ENCODE data around the gene DOC2B. TPM values are rescaled to one million over a fixed set of nuclear protein-coding genes. Genes with fewer than 3 reads are reported as not detected.
A peak's percentile ranks its signal among the peaks of the same experiment; 100 is the strongest.

Gene DOC2B
- total and polyA plus RNA-seq, 8 donors: 4.3 to 25.1 (median 11.1) TPM

- TF ChIP-seq CTCF (IDR thresholded peaks at IDR 0.05): no peak
- ATAC-seq (no peak), DNase-seq (peak in 3 of 6 donors; percentile 26 to 53 (median 51)), FAIRE-seq (no peak)
- Histone ChIP-seq H3K4me3 (no peak overlapping the region), H3K4me1 (no peaks in the 10 kb centered on the region), H3K27me3 (no peaks in the 10 kb centered on the region), H3K27ac (no peak overlapping the region), H3K36me3 (peaks cover 0 to 3% (median 0%) of the 10 kb centered on the region in 3 donors), H3K9me3 (no peaks in the 10 kb centered on the region)
- 95% methylated on average over 28 of the region's 28 CpGs for WGBS, 2 donors
- intact Hi-C loops (cut with DNase I): no loop called here
Observed at GRCh38 chr17:156094-156621, 25.3 kb downstream of the DOC2B start.

- no peak for TF ChIP-seq CTCF (IDR thresholded peaks at IDR 0.05)
- Histone ChIP-seq H3K4me3 (no peak overlapping the region), H3K27ac (no peak overlapping the region), H3K36me3 (no peaks in the 10 kb centered on the region), H3K27me3 (no peaks in the 10 kb centered on the region), H3K4me1 (no peaks in the 10 kb centered on the region), H3K9me3 (no peaks in the 10 kb centered on the region)
- DNase-seq (peak in 2 of 6 donors; percentile 30 to 34), ATAC-seq (no peak), FAIRE-seq (no peak)
- 83 to 88% methylated on average over 7 of the region's 7 CpGs for WGBS, 2 donors
- intact Hi-C loops (cut with DNase I): no loop called here
Observed at GRCh38 chr17:155576-155975, 25.9 kb downstream of the DOC2B start.

GRCh38 chr17:153851-154250 is 27.6 kb downstream of the DOC2B start:
- Histone ChIP-seq H3K4me1 (no peaks in the 10 kb centered on the region), H3K36me3 (no peaks in the 10 kb centered on the region), H3K27ac (no peak overlapping the region), H3K27me3 (no peaks in the 10 kb centered on the region), H3K9me3 (no peaks in the 10 kb centered on the region), H3K4me3 (no peak overlapping the region)
- no peak for TF ChIP-seq CTCF (IDR thresholded peaks at IDR 0.05)
- 91 to 93% methylated on average over 9 of the region's 9 CpGs for whole genome bisulfite sequencing, 2 donors
- DNase-seq: peak in 2 of 6 donors; percentile 2 to 21
- no peak for ATAC-seq
- intact Hi-C loops (cut with DNase I): no loop called here
- no peak for FAIRE-seq

- no peak for FAIRE-seq
- H3K4me3 ChIP-seq: no peak overlapping the region
- no peaks in the 10 kb centered on the region for H3K27me3 ChIP-seq
- 90 to 94% methylated on average over 12 of the region's 12 CpGs for WGBS, 2 donors
- H3K9me3 ChIP-seq: no peaks in the 10 kb centered on the region
- H3K4me1 ChIP-seq: no peaks in the 10 kb centered on the region
- no peak for TF ChIP-seq CTCF (IDR thresholded peaks at IDR 0.05)
- peak in 3 of 6 donors; percentile 13 to 55 (median 43) for DNase-seq
- no peak for ATAC-seq
- H3K36me3 ChIP-seq: no peaks in the 10 kb centered on the region
- H3K27ac ChIP-seq: no peak overlapping the region
- intact Hi-C loops (cut with DNase I): no loop called here
Observed at GRCh38 chr17:152860-153420, 28.5 kb downstream of the DOC2B start.
